ENCODE results near the gene PLEKHM3.

DNA sequence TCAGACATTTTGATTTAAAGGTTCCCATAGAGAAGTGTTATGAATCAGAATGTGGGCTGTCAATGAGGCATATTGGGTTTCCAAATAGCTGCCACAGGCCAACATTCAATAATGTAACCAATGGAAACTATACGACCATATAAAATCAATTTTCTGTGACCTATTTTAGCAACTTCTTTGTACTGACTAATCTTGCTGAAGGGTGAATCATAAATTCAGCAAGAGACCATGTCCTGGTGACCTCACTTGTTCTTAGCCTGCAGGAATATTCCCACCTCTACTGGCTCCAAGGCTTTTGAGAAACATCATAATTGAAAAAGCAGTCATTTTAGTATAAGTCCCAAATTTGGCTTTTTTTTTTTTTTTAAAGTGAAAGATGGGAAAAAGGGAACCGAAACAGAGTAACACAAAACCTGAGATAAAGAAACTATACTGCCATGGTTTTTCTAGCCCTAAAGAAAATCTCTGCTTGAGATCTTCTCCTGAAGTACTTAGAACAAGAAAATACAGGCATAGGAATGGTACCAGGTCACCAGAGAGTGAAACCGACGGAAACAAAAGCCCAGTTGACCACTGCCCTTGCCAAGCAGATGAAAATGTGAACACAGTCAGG, 32.1 kb downstream of the PLEKHM3 start:
- TF ChIP-seq GATA3 (IDR thresholded peaks at IDR 0.05; ENCODE audit: low read depth, low read length) (no peak), GATA2 (IDR thresholded peaks at IDR 0.05; ENCODE audit: low read depth, low read length) (no peak)
